NK-92 (cell line): ENCODE results near the gene ZNF283.
"Not testable (repeated sequence)": the region's sequence is repeated elsewhere in the genome, so short reads cannot be mapped to it uniquely, and the experiment has no call there.

ENCODE experiments used
- DNase-seq: peaks from one replicate; lab custom pipeline; 2025; ENCODE audit not compliant: unreplicated experiment; lab: John Stamatoyannopoulos, UW

ZNF283 gene

DNA sequence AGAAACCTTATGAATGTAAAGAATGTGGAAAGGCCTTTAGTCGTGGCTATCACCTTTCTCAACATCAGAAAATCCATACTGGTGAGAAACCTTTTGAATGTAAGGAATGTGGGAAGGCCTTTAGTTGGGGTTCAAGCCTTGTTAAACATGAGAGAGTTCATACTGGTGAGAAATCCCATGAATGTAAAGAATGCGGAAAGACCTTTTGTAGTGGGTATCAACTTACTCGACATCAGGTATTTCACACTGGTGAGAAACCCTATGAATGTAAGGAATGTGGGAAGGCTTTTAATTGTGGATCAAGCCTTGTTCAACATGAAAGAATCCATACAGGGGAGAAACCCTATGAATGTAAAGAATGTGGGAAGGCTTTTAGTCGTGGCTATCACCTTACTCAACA lies 20.8 kb downstream of the ZNF283 start:
- DNase-seq = no peak

DNA sequence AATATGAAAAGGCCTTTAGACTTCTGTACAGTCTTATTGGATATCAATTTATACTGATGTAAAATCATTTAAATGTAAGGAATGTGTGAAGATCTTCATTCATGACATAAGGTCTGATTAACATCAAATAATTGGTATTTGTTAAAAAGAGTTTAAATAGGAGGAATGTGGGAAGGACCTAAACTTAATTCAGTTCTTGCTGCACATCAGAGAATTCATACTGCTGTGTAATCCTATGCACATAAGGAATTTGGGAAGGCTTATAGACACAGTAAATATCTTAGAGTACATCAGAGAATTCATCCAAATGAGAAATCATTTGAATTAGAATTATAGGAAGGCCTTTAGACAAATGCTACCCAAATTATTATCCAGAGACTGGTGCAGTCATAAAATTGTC lies 21.7 kb downstream of the ZNF283 start:
- no peak for DNase-seq

- DNase-seq = no peak
Measured at GRCh38 chr19:43858174-43858573, 31.1 kb downstream of the ZNF283 start.

- DNase-seq = not testable (repeated sequence)
Measured at GRCh38 chr19:43866923-43867322, 39.8 kb downstream of the ZNF283 start.

DNA sequence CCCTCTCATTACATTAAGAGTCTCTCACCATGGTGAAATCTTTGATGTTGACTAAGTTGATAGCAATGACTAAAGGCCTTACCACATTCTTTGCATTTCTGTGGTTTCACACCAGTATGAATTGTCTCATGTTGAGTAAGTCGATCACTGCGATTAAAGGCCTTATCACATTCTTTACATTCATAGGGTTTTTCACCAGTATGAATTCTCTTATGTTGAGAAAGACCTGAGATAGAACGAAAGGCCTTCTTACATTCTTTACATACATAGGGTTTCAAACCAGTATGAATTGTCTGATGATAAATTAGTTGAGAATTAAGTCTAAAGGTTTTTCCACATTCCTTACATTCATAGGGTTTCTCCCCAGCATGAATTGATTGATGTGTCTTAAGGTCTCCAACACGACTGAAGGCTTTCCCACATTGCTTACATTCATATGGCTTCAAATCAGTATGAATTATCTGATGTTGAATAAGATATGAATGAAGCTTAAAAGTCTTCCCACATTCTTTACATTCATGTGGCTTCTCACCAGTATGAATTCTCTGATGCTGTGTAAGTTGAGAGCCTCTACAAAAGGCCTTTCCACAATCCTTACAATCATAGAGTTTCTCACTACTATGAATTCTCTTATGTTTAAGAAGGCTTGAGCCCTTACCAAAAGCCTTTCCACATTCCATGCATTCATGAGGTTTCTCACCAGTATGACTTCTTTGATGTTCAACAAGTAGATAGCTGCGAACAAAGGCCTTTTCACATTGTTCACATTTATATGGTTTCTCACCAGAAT lies 45.6 kb downstream of the ZNF283 start:
- DNase-seq = no peak

GRCh38 chr19:43880483-43880882 lies 53.4 kb downstream of the ZNF283 start:
- no peak for DNase-seq

DNA sequence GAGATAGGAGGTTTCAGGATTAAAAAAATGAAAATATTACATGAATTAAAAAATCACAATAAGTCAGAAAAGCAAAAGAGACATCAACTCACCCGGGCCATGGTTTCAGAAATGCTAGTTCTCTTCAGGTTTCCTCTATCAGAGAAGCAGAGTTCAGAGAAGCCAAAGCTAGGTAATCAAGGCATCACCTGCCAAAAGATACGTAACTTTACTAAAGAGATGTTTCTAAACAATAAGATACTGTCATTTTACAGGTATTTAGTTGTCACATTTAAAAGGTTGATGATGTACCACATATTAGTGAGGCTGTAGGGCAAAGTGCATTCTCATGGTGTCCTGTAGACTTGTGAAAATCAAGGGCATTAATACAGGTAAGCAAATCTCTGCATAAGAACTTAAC lies 56.7 kb downstream of the ZNF283 start, which contains the start of gene ZNF404:
Gene ZNF404 (minus strand): TSS at position 101 of the 400 bp plus-strand sequence.
- DNase-seq = no peak

DNA sequence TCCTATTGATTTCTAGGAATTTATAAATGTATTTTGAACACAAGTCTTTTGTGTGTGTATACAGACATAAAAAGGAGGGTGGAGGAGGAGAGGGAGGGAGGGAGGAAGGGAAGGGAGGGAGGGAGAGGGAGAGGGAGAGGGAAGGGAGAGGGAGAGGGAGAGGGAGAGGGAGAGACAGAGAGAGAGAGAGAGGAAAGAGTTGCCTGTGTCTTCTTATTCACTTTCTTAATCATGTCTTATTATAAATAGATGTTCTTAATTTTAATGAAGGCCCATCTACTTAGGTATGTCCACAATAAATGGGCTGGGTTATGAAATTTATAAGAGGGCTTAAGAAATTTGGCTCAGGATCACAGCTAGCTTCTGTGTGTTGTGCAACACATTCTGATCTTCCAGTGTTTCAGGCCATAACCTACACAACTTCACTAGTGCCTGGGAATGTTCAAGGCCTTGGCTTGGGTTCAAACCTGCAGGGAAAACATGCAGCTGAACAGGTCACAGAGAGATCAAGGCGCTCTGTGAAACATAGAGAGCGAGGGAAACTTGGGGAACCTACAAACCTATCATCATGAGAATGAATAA lies 68.7 kb downstream of the ZNF283 start:
- no peak for DNase-seq
